Left forelimb (tissue), 1 donor: Measurements from ENCODE around the gene KCNK3.
A peak's percentile ranks its signal among the peaks of the same experiment; 100 is the strongest.

ENCODE experiments used
- DNase-seq: peaks from one replicate; pipeline ENCODE4 v3.0.0-alpha.2; 2018; ENCODE audit warnings: low spot score

KCNK3 gene

DNA sequence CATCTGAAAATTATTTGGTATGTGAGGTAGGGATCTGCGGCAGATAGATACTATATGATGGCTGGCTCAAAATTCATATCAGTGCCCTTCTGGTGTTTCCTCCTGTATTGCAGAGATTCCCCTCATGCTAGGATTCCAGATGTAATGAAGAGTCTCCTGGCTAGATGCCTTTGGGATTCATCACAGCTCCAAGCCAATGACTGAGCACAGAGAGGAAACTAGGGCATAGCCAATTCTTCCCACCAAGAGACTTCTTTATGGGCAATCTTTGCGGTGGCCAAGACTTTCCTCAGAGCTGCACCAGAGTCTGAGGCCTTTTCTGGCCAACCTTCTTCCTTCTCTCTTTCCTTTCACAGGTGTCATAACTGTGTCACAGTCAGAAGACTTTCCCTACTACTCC is 25.9 kb upstream of the KCNK3 start:
- DNase-seq = no peak

DNA sequence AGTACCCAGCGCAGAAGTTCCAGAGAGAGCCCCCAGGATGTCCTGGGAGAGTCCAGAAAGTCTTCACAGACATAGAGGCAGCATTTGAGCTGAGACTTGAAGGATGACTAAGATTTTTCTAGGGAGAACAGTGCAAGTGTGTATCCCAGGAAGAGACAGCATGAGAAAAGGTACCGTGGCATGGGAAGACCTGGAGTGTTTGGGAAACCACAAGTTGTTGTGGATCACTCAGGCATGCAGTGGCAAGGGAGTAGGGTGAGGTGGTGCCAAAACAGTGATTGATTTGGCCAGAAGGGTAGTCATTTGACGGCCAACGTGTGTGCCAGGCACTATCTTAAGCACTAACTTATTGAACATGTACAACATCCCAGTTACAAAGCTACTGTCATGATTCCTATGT is 24.5 kb upstream of the KCNK3 start:
- peak; percentile 6 for DNase-seq

DNA sequence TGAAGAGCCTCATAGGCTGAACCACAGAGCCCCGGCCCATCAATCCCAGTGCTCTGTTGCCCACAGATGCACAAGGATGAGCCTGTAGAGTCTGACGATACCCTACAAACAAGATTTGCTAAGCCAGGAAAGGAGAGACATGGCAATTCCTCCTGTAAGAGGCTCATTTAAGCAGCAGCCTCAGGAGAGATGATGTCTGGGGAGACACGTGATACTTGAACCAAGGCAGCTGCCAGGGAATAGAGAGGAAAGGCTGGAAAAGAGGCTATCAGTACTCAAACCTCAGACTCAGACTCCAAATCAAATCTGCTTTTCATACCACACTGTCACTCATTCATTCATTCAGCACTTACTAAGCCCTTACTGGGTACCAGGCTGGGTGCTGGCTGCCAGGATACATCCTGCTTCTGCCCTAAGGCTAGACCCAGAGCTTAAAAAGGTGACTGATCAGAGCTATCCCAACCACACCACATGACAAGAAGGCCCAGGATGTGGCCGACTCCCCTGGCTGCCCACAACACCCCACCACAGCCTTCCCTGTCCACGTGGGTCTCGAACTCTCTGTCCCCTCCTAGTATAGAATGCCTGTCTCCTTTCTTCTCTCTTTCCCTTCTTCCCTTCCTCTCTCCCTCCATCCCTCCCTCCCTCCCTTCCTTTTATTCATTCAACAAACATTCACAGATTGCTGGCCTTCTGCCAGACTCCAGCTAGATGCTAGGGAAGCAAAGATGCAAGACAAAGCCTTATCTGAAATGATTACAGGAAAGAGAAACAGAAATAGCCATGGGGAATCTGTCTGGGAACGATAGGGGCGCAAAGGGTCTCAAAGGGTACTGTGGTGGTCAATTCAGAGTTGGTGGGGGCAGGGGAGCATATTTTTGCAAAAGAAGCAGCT is 23.4 kb upstream of the KCNK3 start:
- DNase-seq = peak; percentile 23

DNA sequence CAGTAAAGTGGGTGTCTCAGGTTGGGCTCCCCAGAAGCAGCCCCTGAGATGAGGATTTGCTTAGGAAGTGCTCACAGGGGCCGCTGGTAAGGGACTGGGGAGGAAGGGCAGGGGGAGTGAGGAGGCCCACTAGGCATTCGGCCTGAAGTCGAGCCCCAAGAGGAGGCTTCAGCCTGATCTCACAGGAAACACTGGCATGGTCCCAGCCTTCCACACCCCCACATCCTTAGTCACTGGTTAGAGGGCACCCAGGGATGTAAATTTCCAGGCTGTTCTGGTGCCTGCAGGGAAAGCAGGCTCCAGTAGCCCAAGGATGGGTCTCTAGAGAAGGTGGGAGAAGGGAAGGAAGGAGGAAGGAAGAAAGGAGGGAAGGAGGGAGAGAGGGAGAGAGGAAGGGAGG is 22.4 kb upstream of the KCNK3 start:
- peak; percentile 8 for DNase-seq

DNA sequence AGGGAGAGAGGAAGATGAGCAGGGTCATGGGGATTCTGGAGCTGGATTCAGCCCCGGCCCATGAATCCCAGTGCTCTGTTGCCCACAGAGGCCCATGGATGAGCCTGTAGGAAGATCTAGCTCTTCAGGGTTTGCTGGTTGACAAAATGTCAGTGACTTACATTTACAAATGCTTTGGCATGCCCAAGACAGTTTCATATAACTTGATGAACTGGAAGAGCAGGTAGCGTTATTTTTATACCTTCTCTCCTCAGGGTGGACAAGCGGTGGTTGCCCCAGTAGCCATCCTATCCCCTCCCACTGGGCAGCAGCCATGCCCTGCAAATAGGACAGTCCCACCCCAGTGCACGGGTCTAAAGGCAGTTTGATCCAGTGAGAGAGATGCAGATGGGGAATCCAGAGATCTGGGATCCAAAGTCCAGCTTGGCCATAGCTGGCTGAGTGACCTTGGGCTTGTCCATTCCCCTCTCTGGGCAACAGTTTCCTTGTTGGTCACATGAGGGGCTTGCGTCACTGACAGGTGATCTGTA is 21.5 kb upstream of the KCNK3 start:
- peak; percentile 8 for DNase-seq

DNA sequence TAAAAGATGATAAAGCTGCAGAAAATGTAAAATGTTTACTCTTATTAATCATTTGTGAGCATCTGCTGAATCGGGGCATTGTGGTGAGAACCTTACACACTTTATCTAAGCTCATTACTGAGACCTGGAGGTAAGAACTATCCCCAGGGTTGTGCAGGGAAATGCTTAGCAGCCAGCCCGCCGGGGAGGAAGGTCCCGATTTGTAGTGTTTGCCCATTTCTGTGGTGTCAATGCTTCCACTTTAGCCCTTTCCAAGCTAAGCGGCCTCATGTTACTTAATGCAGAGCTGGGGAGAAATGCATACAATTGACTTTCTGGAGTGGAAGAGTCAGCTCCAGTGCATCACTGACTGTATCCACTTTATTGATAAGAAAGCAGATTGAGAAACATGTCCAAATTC is 20.8 kb upstream of the KCNK3 start:
- DNase-seq = no peak

DNA sequence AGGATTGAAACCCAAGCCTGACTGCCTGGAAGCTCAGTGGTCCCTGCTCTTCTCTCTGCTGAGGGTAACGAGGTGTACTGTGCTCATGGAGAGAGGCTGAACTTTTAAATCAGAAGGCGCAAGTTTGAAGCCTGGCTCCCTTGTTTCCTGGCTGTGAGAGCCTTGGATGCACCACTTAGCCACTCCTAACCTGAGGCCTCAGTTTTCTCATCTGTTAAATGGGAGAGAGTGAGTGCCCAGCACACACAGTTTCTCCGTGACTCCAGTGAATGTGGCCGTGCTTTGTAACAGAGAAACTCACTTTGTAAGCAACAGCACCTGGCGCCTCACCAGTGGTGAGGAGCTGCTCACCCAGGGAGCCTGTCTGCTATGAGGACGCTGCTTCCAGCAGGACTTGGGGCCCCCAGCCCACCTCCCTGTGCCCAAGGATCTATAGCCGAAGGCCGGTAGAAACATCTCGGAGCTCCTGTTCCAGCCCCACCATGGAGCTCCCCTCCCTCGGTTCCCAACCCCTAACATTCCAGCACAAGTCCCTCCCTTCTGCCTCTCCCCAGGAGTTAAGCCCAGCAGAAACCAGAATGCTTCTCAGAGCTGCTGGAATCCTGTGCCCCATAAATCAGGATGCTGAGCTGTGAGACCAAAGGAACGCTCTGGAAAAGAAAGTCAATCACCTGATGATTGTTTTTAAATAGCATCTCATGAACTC is 20.3 kb upstream of the KCNK3 start:
- DNase-seq = peak; percentile 47

DNA sequence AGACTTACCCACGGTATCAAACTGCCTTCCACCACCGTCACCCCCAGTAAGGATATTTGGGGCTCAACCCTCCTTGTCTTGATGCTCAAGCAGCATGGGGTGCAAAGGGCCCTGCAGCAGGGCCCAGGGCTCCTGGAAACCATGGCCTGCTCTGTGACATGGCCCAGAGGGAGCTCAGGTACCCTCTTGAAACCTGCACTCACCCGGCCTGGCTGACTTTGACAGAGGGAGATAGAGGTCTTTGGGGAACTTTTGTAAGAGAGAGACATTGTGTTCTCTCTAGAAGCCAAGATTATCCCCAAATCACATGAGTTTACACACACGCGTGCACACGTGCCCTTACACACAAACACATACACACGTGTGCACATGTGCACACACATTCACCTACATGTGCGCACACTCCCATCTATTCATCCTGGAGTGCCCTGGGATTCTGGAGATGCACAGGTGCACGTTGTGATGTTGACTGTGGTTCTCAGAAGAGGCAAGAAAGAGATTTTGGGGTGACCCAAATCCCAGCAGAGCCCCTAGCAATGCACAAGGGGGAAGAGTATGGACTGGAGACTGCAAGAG is 19.6 kb upstream of the KCNK3 start:
- DNase-seq = peak; percentile 34

DNA sequence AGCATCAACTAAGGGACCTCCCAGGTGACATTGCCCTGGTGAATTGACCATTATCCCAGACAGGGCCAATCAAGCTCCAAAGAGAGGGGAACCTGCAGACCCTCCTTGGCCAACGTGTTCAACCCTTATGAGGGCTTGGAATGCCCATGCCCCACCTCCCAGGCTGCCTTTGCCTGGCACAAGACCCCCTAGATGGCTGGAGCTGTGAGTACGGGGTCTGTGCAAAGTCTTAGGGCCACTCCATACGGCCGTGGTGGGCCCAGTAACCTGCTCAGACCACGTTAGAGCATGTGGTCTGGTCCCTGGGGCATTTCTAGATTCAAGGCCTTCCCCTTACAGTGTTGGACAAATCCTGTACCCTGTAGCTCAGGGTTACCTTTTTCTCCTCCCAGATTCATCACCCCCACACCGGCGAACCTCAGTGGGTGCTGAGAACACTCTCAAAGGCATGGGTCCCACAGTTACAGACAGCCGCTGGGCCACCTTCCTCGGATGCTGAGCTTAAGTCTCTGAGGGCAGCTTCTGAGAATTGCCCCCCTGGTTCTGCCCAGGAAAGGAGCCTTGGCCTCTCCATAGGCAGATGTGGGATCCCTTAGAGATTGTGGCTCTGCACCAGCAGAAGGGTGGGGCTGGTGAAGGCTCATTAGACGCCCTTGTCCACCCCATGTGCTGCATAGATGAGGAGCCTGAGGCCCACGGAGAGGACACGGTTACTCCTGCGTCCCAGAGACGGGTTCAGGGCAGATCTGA is 18.3 kb upstream of the KCNK3 start:
- peak; percentile 44 for DNase-seq

DNA sequence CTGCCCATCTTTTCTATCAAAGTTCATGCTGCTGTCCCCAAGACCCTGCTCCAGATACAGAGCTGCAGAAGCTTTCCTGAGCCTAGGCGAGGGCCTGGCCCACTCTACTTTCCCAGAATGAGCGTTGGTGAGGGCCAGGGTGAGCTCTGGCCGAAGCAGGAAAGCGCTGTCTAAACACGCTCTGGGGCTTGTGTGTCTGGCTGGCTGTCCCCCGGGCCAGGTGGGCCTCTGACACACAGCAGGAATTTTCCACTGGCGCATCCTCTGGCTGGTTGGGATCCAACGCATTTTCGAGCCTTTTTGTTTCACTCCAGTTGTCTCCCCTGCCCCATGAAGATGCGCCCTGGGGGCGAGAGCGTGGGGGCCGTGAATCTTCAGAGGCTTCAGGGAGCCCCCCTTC is 17.8 kb upstream of the KCNK3 start:
- DNase-seq = no peak

DNA sequence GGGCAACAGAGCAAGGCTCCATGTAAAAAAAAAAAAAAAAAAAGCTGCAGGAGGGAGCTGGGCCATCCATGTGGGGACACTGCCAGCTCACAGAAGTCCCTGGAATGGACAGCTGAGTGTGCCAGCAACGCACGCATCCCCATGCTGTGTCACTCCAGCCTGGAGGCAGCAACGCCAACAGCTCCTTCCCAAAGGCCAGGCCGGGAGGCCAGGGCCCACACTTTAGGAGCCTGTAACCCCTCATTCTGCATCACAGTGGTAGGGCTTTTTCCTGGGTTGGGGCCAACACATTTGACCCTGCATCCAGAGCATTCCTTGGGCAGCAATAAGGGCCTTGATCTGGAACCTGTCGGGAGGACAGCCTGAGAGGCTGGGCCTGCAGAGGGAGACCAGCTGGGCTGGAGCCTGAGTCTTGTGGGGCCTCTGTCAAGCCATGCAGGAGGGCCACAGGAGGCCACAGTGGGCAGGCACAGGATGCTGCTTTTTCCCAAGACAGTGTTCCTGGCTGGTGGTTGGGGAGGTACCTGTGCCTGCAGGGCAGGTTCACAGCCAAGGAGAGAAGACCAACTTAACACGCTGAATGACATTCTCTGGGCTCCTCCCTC is 16.8 kb upstream of the KCNK3 start:
- DNase-seq = no peak

DNA sequence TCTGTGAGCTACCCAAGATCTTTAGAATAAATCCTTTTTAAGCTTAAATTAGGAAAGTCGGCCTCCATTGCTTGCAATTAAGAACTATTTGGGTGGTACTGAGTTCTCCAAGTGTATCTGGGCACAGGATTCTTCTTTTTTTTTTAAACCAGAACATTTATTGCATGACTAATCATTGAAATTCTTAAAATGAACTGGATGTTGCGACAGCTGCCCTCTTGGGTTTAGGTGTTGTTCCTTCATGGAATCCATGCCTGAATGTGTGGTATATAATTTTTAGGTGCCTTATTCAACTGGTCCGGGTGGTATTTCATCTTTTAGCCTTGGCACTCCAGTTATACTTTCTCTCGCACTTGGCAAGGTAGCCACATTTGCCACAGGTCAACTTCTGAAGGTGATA is 14.5 kb upstream of the KCNK3 start:
- no peak for DNase-seq

DNA sequence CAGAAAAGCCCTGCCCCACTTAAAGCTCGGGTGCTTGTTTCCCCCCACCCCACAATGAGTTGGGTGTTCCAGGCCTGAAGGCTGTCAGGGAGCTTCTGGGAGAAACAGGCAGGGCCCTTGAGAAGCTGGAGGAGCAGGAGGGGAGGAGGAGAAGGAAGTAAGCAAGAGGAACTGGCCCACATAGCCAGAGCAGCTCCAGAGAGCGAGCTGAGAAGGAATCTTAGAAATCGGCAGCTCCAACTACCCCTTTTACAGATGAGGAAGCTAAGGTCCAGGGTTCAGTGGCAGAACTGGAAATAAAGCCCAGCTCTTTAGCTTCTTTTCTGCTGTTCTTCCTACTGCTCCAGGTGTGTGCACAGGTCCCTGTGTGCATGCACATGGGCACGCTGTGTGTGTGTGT is 12.7 kb upstream of the KCNK3 start:
- DNase-seq = no peak

DNA sequence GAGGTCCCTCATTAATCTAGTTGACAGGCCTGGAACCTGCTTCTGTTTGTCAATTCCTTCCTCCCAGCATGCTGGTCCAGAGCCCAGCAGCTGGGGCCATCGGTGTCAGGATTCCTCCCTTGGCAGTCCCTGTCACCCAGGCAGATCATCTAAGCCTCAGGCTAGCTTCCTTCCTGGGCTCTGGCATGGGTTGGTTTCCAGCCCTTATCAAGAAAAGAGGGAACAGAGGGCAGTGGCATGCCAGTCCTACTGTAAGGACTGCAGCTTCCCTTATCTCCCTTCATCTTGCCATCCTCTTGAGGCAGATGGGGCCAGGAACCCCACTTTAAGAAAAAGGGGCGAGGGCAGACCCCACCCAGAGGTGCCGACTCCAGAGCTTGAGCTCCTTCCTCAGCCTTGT is 10.9 kb upstream of the KCNK3 start:
- no peak for DNase-seq

DNA sequence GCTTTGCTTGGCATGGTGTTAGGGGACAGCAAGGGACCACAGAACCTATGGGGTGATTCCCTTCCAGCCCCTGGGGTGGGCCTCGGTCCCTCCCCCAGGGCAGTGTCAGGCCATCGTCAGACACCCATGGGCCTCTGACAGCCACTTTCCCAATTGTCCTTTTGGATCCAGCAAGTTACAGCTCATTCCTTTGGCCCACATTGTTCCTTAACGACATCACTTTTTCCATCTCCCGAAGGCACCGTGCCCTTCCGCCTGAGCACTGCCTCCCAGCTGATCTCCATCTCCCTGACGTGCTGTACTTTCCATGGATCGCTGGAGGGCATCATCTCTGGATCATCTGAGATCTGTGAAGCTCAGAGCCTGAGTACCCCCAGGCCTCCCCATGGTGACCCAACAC is 10.4 kb upstream of the KCNK3 start:
- DNase-seq = no peak

DNA sequence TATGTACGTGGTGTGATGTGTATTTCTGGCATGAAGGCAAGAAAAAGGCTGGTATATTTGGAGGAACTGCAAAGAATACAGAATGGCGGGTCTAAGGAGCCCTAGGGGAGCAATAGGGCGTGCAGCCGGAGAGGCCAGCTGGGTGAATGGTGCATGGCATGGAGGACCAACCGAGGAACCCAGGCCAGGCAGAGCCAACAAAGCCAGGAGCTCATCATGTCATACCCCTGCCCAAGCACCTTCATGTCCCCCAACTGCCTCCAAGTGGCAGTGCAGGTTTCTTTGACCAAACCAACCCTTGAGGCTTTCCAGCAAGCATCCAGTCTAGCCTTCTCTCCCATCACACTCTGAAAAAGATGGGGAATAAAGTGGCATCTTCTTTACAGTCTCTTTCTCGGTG is 8.9 kb upstream of the KCNK3 start:
- DNase-seq = no peak

DNA sequence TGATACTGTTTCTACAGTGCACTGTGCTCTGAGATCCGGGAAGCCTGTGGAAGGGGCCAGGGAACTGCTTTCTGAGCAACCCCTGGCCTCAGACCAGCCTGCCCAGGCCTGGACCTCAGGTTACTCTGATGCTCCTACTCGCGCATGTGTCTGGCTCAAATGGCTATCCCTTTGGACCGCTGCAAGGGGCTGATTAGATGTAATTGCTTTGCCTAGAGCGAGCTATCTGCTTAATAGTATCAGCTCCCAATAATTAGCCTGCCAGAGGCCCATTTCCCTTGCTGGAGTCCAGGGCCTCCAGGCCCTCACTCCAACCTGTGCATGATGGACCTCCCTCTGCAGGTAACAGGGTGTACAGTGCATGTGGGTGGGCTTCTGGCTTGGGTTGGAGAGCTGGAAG is 7.2 kb upstream of the KCNK3 start:
- DNase-seq = no peak

DNA sequence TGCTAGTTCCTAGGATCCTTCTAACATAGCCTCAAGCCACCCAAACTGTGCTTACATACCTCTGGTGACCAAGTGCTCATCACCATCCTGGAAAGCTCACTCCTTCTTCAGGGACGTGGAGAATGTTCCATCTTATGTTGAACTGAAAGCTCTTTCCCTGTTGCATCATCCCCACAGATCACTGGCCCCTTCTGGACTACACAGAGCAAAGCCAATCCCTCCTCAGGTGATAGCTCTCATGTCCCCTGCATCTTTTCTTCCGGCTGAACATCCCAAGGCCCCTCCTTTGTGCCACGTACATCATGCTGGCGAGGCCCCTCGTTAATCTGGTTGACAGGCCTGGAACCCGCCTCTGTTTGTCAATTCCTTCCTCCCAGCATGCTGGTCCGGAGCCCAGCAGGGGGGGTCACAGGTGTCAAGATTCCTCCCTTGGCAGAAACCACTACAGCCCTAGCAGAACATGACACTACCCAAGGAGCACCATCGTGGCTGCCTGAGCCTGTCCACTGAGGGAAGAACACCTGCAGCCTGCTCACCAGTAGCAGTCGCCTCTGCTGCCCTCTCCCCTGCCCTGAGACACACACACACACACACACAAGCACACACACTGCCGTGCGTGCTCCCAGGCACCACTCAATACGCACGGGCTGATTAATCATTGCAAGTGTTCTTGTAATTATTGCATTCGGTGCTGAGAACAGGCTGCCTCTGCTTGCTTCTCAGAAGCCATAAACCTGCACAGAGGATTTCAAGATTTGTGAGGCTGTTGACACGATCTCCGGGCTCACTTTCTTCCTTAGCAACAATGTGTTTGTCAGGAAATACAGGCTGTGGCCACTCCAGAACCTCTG is 6.3 kb upstream of the KCNK3 start:
- no peak for DNase-seq

DNA sequence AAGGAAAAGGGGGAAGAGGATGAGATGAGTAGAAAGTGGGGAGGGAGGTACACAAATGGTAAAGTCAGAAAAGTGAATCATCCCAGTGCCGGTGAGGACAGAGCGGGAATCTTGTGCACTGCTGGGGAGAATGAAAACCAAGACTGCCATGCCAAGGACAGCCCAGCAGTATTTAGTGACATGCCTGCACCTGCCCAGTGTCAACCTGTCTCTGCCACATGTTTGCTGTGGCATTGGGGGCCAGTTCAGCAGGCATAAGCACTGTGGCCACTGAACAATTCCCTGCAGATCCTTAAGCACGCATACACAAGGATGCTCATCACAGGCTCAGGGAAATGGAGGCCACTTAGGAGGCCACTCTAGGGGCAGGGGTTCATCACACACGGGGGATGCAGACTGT is 5.2 kb upstream of the KCNK3 start:
- no peak for DNase-seq

DNA sequence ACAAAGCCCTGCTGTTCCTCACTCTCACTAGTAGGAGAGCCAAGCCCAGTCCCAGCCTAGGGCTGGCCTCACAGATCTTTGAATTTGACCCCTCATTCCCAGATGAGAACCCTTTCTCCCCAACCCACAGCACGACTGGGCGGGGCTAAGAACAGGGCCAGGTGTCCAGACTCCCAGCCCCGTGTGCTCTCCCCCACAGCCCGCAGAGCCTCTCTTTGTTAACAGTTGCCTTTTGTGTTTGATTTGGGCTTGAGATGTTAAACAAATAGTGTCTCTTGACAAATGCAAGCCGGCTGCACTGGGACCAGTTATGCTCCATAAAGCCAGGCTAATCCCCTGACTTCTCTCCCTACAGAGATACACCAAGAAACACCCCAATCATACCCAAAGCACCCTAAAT is 4.7 kb upstream of the KCNK3 start:
- no peak for DNase-seq

DNA sequence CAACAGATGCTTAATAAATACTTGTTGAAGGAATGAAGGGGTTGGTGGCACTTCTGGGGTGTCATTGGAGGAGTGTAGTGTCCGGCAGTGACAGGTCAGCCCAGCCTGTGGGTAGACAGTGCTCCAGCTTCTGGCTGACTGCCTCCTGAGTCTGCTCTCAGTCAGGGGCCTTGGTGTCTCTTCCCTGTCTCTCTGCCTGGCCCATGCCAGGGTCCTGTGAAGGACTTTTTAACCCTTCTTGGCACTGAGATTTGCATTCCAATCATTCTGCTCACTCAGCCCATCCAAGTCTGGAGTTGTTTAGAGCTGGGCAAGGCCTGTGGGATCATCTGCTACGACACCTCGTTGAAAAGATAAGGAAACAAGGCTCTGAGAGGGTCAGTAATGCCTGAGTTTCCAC is 1.4 kb upstream of the KCNK3 start:
- no peak for DNase-seq
